SK-N-SH treated with all-trans-retinoic acid at 6 μM for 48 hours (cell line): ENCODE results near the gene TPCN1.

Experiments
- ATAC-seq: fragments of 200-7000 bp; cut with Tn5 transposase; 3 replicates; pipeline ENCODE4 v1.9.1; 2020; ENCODE audit warnings: mild to moderate bottlenecking, moderate library complexity
- ARNTL ChIP-seq: fragments of 450-650 bp; formaldehyde crosslinking; IDR thresholded peaks from 2 replicates; pipeline ENCODE4 v1.5.0; 2020; ENCODE audit warnings: low read depth, mild to moderate bottlenecking, moderate library complexity, borderline replicate concordance
- BACH2 ChIP-seq: fragments of 250-450 bp; sonication (Bioruptor Pico); IDR thresholded peaks from 2 replicates; pipeline ENCODE4 v1.9.0; 2021; ENCODE audit warnings: mild to moderate bottlenecking, borderline replicate concordance
- CREB5 ChIP-seq: fragments of 250-450 bp; sonication (Bioruptor Pico); IDR thresholded peaks from 2 replicates; pipeline ENCODE4 v1.5.1; 2020; ENCODE audit warnings: low read depth, mild to moderate bottlenecking, moderate library complexity
- CSDC2 ChIP-seq: fragments of 250-450 bp; sonication (Bioruptor Pico); IDR thresholded peaks from 2 replicates; pipeline ENCODE4 v1.5.0; 2020; ENCODE audit warnings: mild to moderate bottlenecking, moderate library complexity
- CSRNP3 ChIP-seq: fragments of 250-450 bp; sonication (Bioruptor Pico); IDR thresholded peaks from 2 replicates; pipeline ENCODE4 v1.5.1; 2021; ENCODE audit warnings: mild to moderate bottlenecking, moderate library complexity
- ESRRG ChIP-seq: fragments of 250-450 bp; sonication (Bioruptor Pico); IDR thresholded peaks from 2 replicates; pipeline ENCODE4 v1.6.1; 2021; ENCODE audit warnings: mild to moderate bottlenecking
- ISL1 ChIP-seq: fragments of 250-450 bp; sonication (Bioruptor Pico); IDR thresholded peaks from 2 replicates; pipeline ENCODE4 v2.1.2; 2022; ENCODE audit warnings: mild to moderate bottlenecking, moderate library complexity
- POU6F1 ChIP-seq: fragments of 250-450 bp; sonication (Bioruptor Pico); IDR thresholded peaks from 2 replicates; pipeline ENCODE4 v1.8.0; 2021; ENCODE audit warnings: low read depth, mild to moderate bottlenecking, moderate library complexity, borderline replicate concordance
- PPARA ChIP-seq: fragments of 250-450 bp; sonication (Bioruptor Pico); IDR thresholded peaks from 2 replicates; pipeline ENCODE4 v1.5.0; 2020; ENCODE audit warnings: mild to moderate bottlenecking, borderline replicate concordance
- RARB ChIP-seq: fragments of 250-450 bp; sonication (Bioruptor Pico); IDR thresholded peaks from 2 replicates; pipeline ENCODE4 v1.8.0; 2021; ENCODE audit warnings: mild to moderate bottlenecking, moderate library complexity
- TOX ChIP-seq: fragments of 250-450 bp; sonication (Bioruptor Pico); IDR thresholded peaks from 2 replicates; pipeline ENCODE4 v1.8.0; 2021; ENCODE audit warnings: mild to moderate bottlenecking, moderate library complexity, borderline replicate concordance
- TSHZ2 ChIP-seq: fragments of 250-450 bp; sonication (Bioruptor Pico); IDR thresholded peaks from 2 replicates; pipeline ENCODE4 v1.5.0; 2020; ENCODE audit warnings: mild to moderate bottlenecking, moderate library complexity
- ZC3H10 ChIP-seq: fragments of 250-450 bp; sonication (Bioruptor Pico); IDR thresholded peaks from 2 replicates; pipeline ENCODE4 v1.5.1; 2021; ENCODE audit warnings: mild to moderate bottlenecking, moderate library complexity
- ZFP3 ChIP-seq: fragments of 250-450 bp; sonication (Bioruptor Pico); IDR thresholded peaks from 2 replicates; pipeline ENCODE4 v1.5.0; 2020; ENCODE audit warnings: mild to moderate bottlenecking, moderate library complexity
- ZFP30 ChIP-seq: fragments of 450-650 bp; formaldehyde crosslinking; IDR thresholded peaks from 2 replicates; pipeline ENCODE4 v1.5.0; 2022; ENCODE audit warnings: mild to moderate bottlenecking, moderate library complexity
- ZNF565 ChIP-seq: fragments of 450-650 bp; formaldehyde crosslinking; conservative IDR thresholded peaks from 2 replicates; pipeline ENCODE4 v1.5.0; 2020; ENCODE audit warnings: low read depth, mild to moderate bottlenecking, moderate library complexity
- ZNF70 ChIP-seq: fragments of 450-650 bp; formaldehyde crosslinking; IDR thresholded peaks from 2 replicates; pipeline ENCODE4 v1.5.0; 2020; ENCODE audit warnings: mild to moderate bottlenecking, moderate library complexity
- TF ChIP-seq, protein P1 (sequence below): fragments of 250-450 bp; sonication (Bioruptor Pico); IDR thresholded peaks from 2 replicates; pipeline ENCODE4 v1.8.0; 2020; ENCODE audit warnings: mild to moderate bottlenecking, moderate library complexity, borderline replicate concordance

The TPCN1 gene

GRCh38 chr12:113239811-113240331 lies 18.6 kb downstream of the TPCN1 start:
- ATAC-seq: no peak
- no peak for TF ChIP-seq CSDC2
- no peak for TF ChIP-seq ARNTL
- TF ChIP-seq ESRRG: no peak
- TF ChIP-seq ZC3H10 (CRISPR knock-in tag): no peak
- TF ChIP-seq ZFP30: no peak
- no peak for TF ChIP-seq PPARA (CRISPR knock-in tag)
- no peak for TF ChIP-seq ZFP3 (CRISPR knock-in tag)
- no peak for TF ChIP-seq CSRNP3 (CRISPR knock-in tag)
- no peak for TF ChIP-seq TOX (CRISPR knock-in tag)
- TF ChIP-seq ZNF70: no peak
- TF ChIP-seq, protein P1, sequence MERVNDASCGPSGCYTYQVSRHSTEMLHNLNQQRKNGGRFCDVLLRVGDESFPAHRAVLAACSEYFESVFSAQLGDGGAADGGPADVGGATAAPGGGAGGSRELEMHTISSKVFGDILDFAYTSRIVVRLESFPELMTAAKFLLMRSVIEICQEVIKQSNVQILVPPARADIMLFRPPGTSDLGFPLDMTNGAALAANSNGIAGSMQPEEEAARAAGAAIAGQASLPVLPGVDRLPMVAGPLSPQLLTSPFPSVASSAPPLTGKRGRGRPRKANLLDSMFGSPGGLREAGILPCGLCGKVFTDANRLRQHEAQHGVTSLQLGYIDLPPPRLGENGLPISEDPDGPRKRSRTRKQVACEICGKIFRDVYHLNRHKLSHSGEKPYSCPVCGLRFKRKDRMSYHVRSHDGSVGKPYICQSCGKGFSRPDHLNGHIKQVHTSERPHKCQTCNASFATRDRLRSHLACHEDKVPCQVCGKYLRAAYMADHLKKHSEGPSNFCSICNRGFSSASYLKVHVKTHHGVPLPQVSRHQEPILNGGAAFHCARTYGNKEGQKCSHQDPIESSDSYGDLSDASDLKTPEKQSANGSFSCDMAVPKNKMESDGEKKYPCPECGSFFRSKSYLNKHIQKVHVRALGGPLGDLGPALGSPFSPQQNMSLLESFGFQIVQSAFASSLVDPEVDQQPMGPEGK (CRISPR knock-in tag): no peak

DNA sequence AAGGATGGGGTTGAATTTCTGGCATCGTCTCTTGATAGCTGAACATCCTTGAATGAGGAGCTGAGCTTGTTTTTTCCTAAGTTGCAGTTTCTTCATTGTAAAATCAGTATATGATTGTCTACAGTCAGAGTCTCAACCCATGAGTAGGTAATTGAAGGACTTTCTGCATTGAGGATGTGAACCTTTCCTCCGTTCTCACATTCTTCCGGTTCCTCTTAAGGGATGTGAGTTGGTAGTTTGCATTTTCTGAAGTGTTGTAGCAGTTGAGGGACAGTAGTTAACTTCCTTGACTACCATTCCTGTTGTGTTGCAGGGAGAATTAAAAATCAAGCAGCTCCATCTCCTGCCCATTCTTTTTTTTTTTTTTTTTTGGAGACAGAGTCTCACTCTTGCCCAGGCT lies 19.1 kb downstream of the TPCN1 start:
- no peak for ATAC-seq
- TF ChIP-seq ZFP3 (CRISPR knock-in tag): no peak
- TF ChIP-seq PPARA (CRISPR knock-in tag): no peak
- TF ChIP-seq RARB (CRISPR knock-in tag): no peak
- TF ChIP-seq POU6F1 (CRISPR knock-in tag): no peak
- no peak for TF ChIP-seq ZFP30
- no peak for TF ChIP-seq TOX (CRISPR knock-in tag)
- no peak for TF ChIP-seq ZC3H10 (CRISPR knock-in tag)

GRCh38 chr12:113241191-113242025 lies 20.1 kb downstream of the TPCN1 start:
- no peak for ATAC-seq
- TF ChIP-seq CSRNP3 (CRISPR knock-in tag) (no peak), TSHZ2 (CRISPR knock-in tag) (no peak), BACH2 (CRISPR knock-in tag) (no peak), ZNF565 (CRISPR knock-in tag) (no peak), ZNF70 (no peak), CREB5 (CRISPR knock-in tag) (no peak), CSDC2 (no peak), ZC3H10 (CRISPR knock-in tag) (no peak), PPARA (CRISPR knock-in tag) (no peak), ISL1 (CRISPR knock-in tag) (no peak)
- TF ChIP-seq, all 23 proteins: peak for 0
